ENCODE data around the gene HMGB2. TPM values are rescaled to one million over a fixed set of nuclear protein-coding genes. Genes with fewer than 3 reads are reported as not detected.

HMGB2 gene
- total RNA-seq, 1 donor from 2014 or later, result 87.5 TPM

GRCh38 chr4:173334891-173335752 is 964 bp upstream of the HMGB2 start:
- peak; percentile 92 for DNase-seq

DNA sequence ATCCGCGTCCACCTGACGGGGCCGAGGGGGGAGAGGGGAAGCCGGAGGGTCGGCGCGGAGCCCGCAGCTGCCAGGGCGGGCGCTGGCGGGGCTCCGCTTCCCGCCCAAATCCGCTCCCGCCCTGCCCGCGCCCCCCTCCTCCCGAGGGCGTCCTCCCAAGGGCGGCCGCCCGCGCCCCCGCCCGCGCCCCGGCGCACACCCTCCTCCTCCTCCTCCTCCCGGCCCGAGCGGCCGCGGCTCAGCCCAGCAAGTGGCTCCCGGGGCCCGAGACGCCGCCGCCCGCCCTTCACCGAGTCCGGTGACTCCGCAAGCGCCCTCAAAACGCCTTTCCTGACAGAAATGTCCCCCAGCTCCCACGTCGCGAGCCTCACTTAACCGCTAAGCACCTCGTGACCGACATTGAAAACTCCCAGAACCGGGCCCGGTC is 487 bp downstream of the HMGB2 start:
- DNase-seq, result peak; percentile 78

GRCh38 chr4:173332963-173333657 is 1.0 kb downstream of the HMGB2 start:
- DNase-seq, result no peak

DNA sequence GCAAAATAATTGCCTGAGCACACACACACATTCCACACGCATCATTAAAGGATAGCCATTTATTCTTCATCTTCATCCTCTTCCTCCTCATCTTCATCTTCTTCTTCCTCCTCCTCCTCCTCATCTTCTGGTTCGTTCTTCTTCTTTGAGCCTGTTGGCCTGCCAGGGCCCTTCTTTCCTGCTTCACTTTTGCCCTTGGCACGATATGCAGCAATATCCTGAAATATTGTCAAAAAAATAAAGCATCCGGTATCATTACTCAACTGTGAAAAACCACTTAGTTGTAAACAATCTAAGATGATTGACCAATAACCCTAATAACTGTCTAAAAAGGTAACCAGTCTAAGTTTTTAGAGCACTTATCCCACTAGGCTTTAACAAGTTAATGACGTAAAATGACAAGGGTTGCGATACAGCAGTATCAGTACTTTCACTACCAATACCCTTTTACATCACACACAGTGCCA is 2.1 kb downstream of the HMGB2 start:
- no peak for DNase-seq

- DNase-seq, result no peak
Observed at GRCh38 chr4:173330590-173330989, 3.6 kb downstream of the HMGB2 start.

GRCh38 chr4:173328236-173328901 is 5.8 kb downstream of the HMGB2 start:
- no peak for DNase-seq

DNA sequence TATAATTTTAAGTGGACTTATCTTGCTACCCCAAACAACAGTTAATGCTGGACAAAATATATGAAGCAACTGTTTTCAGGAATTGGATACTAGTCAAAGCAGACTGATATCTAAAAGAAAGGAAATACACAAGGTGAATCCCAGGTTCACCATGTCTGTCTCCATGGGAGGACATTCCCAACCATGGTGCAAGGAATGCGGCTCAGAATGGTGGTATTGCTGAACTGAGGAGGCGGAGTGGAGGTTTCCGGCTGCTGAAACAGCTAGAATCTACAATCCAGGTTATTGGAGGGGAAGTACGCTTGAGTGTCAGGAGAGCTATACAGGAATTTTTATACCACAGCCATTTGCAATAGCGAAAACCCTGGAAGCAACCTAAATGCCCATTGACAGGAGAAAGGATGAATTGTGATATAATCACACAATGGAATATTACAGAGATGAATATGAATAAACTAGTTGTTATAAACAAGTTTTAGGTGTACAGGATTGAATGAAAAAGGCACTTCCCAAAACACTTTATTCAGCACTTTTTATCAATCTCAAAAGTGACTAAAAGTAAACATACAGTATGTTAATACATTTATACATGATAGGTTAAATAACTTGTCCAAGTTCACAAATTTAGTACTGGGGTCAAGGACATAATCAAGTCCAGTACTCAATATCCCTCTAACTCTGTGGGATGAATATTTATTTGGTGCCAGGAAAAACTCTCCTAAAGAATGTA is 9.0 kb downstream of the HMGB2 start:
- no peak for DNase-seq

DNA sequence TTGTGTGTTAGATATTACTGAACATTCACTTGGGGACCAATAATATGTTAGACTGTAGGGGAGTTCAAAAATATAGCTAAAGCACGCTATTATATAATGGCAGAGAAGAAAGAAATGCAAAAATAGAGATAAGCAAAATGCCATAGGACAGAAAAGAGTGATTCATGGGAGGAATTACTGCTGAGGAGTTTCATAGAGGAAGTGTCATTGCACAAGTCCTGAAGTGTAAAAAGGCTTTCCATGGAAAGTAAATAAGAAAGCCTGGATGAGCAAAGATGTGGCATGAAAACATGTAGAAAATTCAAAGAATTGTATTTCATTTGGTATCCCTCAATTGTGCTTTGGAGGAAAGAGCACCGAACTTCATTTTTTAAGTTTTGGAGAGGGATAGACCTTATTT is 14.5 kb downstream of the HMGB2 start:
- no peak for DNase-seq

- DNase-seq, result peak; percentile 56
Observed at GRCh38 chr4:173318648-173319211, 15.4 kb downstream of the HMGB2 start.

GRCh38 chr4:173318240-173318639 is 15.9 kb downstream of the HMGB2 start:
- DNase-seq, result no peak

GRCh38 chr4:173317004-173317403 is 17.2 kb downstream of the HMGB2 start:
- DNase-seq, result no peak

GRCh38 chr4:173316060-173316459 is 18.1 kb downstream of the HMGB2 start:
- no peak for DNase-seq

DNA sequence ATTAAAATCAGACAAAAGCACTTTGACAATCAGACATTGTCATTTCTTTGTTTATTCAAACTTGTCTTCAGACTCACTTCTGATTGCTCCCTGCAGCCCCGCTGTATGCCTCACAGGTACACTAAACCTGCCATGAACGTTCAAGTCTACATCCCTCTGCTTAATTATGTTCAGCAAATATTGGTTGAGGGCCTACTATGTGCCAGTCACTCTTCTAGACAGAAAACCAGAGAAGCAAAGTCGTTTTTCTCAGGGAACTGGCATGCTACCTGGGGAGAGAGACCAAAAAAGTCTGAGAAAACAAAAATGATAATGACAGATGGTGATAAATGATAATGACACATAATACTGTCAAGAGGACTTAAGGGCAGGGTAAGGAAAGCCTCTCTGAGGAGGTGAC is 19.4 kb downstream of the HMGB2 start:
- no peak for DNase-seq

DNA sequence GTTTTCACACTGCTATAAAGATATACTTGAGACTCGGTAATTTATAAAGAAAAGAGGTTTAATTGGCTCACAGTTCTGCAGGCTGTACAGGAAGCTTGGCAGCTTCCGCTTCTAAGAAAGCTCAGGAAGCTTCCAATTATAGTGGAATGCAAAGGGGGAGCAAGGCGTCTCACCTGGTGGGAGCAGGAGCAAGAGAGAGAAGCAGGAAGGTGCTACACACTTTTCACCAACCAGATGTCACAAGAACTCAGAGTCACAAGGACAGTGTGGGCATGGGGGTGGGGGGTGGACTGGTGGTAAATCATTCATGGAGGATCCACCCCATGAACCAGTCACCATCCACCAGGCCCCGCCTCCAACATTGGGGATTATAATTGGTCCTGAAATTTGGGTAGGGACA is 22.8 kb downstream of the HMGB2 start:
- no peak for DNase-seq

GRCh38 chr4:173307778-173308177 is 26.4 kb downstream of the HMGB2 start:
- no peak for DNase-seq

DNA sequence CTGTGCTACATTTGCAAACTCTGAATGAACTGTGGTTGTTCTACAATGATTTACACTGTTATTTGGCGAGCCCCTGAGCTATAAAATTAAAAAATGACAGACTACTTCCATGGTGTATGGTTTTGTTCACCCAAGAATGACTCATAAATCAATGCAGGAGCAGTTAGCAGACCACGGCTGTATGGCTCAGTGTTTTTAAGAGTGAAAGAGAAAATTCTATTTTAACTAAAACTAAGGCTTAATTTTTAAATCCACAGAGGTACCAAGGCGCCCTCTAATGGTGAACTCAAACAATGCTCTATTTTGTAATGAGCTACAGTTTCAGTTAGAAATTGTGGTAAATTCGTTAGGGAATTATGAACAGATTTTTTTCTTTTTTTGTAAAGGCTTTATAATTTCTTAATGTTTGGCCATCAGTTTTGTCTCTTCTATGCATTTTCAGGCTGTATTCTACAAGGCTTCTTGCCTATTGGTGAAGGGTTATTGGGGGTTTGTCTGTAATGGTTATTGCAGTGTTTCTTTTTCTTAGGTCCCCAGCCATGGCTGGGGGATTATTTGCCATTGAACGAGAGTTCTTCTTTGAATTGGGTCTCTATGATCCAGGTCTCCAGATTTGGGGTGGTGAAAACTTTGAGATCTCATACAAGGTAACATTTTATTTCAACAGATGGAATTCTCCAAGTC is 32.5 kb downstream of the HMGB2 start:
- DNase-seq, result peak; percentile 57

DNA sequence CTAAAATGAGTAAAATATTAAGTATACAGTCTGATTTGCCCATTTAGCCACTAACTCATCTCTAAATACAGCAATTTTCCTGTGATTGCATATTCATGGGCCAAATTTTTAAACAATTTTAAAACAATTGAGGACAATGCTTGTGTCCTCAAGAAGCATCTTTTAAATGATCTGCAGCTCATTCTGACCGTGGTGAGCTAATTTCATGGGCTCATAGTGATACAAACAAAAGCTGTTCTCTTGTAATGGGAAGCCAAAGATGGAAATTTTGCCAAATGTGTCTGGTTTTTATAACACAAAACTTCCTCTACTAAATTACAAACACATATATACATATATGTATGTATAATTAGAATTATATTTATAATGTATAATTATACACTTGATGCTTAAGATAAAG is 39.7 kb downstream of the HMGB2 start:
- DNase-seq, result no peak

DNA sequence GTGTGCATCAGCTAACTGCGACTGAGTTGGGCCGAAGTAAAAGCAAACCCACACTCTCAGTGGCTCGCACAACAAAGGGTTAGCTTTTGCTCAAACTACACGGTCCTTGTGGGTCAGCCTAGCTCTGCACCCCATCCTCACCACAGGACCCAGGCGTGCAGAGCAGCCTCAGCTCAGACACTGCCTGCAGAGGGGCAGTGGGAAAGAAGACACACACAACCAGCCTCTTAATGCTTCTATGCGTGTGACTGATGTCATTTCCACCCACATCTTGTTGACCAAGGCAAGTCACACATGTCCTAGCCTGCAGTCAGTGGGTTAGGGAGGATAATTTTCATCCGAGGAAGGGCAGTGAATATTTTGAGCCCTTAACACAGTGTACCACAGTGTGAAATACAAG is 40.5 kb downstream of the HMGB2 start:
- no peak for DNase-seq

GRCh38 chr4:173291899-173292298 is 42.3 kb downstream of the HMGB2 start:
- DNase-seq, result no peak

DNA sequence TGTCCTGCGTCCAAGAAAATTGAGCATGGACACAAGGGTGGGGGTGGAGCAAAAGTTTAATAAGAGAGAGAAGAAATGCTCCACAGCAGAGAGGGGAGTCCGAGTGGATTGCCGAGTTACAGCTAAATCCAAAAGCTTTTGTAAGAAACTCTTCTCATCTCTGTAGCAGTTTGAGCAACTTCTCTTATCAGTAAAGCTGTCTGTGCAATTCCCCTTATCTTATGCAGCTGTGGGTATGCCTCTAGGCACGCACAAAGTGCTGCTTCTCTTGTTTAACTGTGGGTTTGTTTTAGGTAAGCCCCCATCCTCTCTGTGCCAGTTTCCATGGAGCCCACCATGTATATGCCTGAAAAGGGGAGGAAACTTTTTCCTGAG is 44.8 kb downstream of the HMGB2 start:
- no peak for DNase-seq

DNA sequence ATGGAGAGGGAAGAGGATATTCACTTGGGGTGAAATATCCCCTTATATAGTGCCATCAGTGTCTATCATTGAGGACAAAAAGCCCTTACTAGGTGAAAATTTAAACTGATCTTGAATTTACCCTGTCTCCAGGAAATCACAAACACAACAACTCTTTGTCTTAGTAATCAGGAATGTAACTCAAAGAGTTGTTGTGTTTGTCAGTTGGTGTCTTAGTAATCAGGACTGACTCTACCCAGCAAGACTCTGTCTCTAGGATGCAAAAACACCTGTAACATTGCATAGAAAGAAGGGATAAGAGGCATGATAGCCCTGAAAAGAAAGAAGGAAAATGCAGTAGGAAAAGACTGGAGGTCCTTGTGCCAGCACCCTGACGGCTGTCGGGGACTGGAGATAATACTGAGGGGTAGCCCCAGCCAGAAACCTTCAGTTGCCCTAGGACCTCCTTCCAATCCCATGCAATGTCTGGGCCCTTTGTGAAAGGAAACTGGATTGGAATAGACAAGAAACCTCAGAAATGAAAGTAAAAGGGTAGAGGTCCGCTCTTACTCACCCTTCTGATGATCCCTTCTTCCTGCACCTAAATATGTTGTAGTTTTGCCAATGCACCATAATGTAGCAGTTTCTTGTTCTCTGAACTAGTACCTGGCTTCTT is 45.3 kb downstream of the HMGB2 start:
- no peak for DNase-seq
